ENCODE data around the gene NRP1. TPM values are rescaled to one million over a fixed set of nuclear protein-coding genes. Genes with fewer than 3 reads are reported as not detected.

Gene NRP1
- total RNA-seq, 1 donor from 2014 or later, result 100 TPM

- peaks cover 10% of the 10 kb centered on the region for H3K4me1 Mint-ChIP-seq (ENCODE audit: low read depth, unreplicated experiment)
- no peak for TF ChIP-seq CTCF (IDR thresholded peaks at IDR 0.05; ENCODE audit: partially characterized antibody, unreplicated experiment)
- H3K27me3 Mint-ChIP-seq (ENCODE audit: unreplicated experiment), result no peaks in the 10 kb centered on the region
- H3K9me3 Mint-ChIP-seq (ENCODE audit: unreplicated experiment), result peaks cover 7% of the 10 kb centered on the region
- no peak overlapping the region for H3K27ac Mint-ChIP-seq (ENCODE audit: unreplicated experiment)
- H3K4me3 Mint-ChIP-seq (ENCODE audit: unreplicated experiment), result no peak overlapping the region
- DNase-seq, result no peak
- H3K36me3 Mint-ChIP-seq (ENCODE audit: unreplicated experiment), result peaks cover 3% of the 10 kb centered on the region
These were observed 6.2 kb downstream of the NRP1 start for GRCh38 chr10:33328253-33328652.

- no peaks in the 10 kb centered on the region for H3K27me3 Mint-ChIP-seq (ENCODE audit: unreplicated experiment)
- peaks cover 10% of the 10 kb centered on the region for H3K4me1 Mint-ChIP-seq (ENCODE audit: low read depth, unreplicated experiment)
- peaks cover 4% of the 10 kb centered on the region for H3K36me3 Mint-ChIP-seq (ENCODE audit: unreplicated experiment)
- H3K27ac Mint-ChIP-seq (ENCODE audit: unreplicated experiment), result no peak overlapping the region
- no peak for TF ChIP-seq CTCF (IDR thresholded peaks at IDR 0.05; ENCODE audit: partially characterized antibody, unreplicated experiment)
- DNase-seq, result no peak
- H3K9me3 Mint-ChIP-seq (ENCODE audit: unreplicated experiment), result peaks cover 7% of the 10 kb centered on the region
- H3K4me3 Mint-ChIP-seq (ENCODE audit: unreplicated experiment), result no peak overlapping the region
These were observed 6.7 kb downstream of the NRP1 start for GRCh38 chr10:33327751-33328150.

GRCh38 chr10:33326933-33327332 is 7.5 kb downstream of the NRP1 start:
- Mint-ChIP-seq H3K27ac (ENCODE audit: unreplicated experiment) (no peak overlapping the region), H3K4me3 (ENCODE audit: unreplicated experiment) (no peak overlapping the region), H3K27me3 (ENCODE audit: unreplicated experiment) (no peaks in the 10 kb centered on the region), H3K4me1 (ENCODE audit: low read depth, unreplicated experiment) (peaks cover 10% of the 10 kb centered on the region), H3K9me3 (ENCODE audit: unreplicated experiment) (peaks cover 4% of the 10 kb centered on the region), H3K36me3 (ENCODE audit: unreplicated experiment) (peaks cover 4% of the 10 kb centered on the region)
- TF ChIP-seq CTCF (IDR thresholded peaks at IDR 0.05; ENCODE audit: partially characterized antibody, unreplicated experiment), result no peak
- DNase-seq, result no peak

- H3K36me3 Mint-ChIP-seq (ENCODE audit: unreplicated experiment), result peaks cover 4% of the 10 kb centered on the region
- peaks cover 10% of the 10 kb centered on the region for H3K4me1 Mint-ChIP-seq (ENCODE audit: low read depth, unreplicated experiment)
- TF ChIP-seq CTCF (IDR thresholded peaks at IDR 0.05; ENCODE audit: partially characterized antibody, unreplicated experiment), result no peak
- H3K9me3 Mint-ChIP-seq (ENCODE audit: unreplicated experiment), result peaks cover 1% of the 10 kb centered on the region
- DNase-seq, result no peak
- H3K27ac Mint-ChIP-seq (ENCODE audit: unreplicated experiment), result no peak overlapping the region
- H3K27me3 Mint-ChIP-seq (ENCODE audit: unreplicated experiment), result no peaks in the 10 kb centered on the region
- no peak overlapping the region for H3K4me3 Mint-ChIP-seq (ENCODE audit: unreplicated experiment)
These were observed 8.5 kb downstream of the NRP1 start for GRCh38 chr10:33325929-33326328.

GRCh38 chr10:33323721-33324120 is 10.7 kb downstream of the NRP1 start:
- Mint-ChIP-seq H3K27me3 (ENCODE audit: unreplicated experiment) (no peaks in the 10 kb centered on the region), H3K4me1 (ENCODE audit: low read depth, unreplicated experiment) (peaks cover 4% of the 10 kb centered on the region), H3K4me3 (ENCODE audit: unreplicated experiment) (no peak overlapping the region), H3K27ac (ENCODE audit: unreplicated experiment) (no peak overlapping the region), H3K9me3 (ENCODE audit: unreplicated experiment) (peaks cover 5% of the 10 kb centered on the region), H3K36me3 (ENCODE audit: unreplicated experiment) (peaks cover 9% of the 10 kb centered on the region)
- TF ChIP-seq CTCF (IDR thresholded peaks at IDR 0.05; ENCODE audit: partially characterized antibody, unreplicated experiment), result no peak
- DNase-seq, result no peak
